PC-3 (cell line): Measurements from ENCODE around the gene RNF208. TPM values are rescaled to one million over a fixed set of nuclear protein-coding genes. Genes with fewer than 3 reads are reported as not detected.

ENCODE experiments used
- ATAC-seq: fragments of 200-7000 bp; cut with Tn5 transposase; 2 replicates; pipeline ENCODE4 v1.9.1; 2020; ENCODE audit warnings: mild to moderate bottlenecking, moderate library complexity
- BruUV-seq: library from RNA; stranded (reverse); fragments of 400-500 nt; replicated peaks from 2 replicates; lab custom pipeline; 2021; lab: Mats Ljungman, UMichigan
- CTCF ChIA-PET: fragments of 300-600 bp; sonication (Branson Sonifier 250); formaldehyde crosslinking; loops from one replicate; lab custom pipeline; 2022; ENCODE audit warnings: antibody characterized with exemption; lab: Charles Lee
- POLR2A ChIA-PET: fragments of 300-600 bp; sonication (Branson Sonifier 250); formaldehyde crosslinking; loops from one replicate; lab custom pipeline; 2022; ENCODE audit warnings: antibody characterized with exemption; ENCODE audit not compliant: unreplicated experiment; lab: Charles Lee
- DNase-seq: peaks from one replicate; pipeline ENCODE4 v3.0.0-alpha.2; 2015
- H2AFZ ChIP-seq: fragments of 300-600 bp; sonication (generic); 2 replicates; pipeline ENCODE4 v1.6.0; 2016; ENCODE audit warnings: antibody characterized with exemption, low read length
- H3F3A ChIP-seq: fragments of 300-600 bp; sonication (generic); one replicate; pipeline ENCODE4 v1.6.0; 2017; ENCODE audit warnings: antibody characterized with exemption, low read length, control low read depth, mild to moderate bottlenecking; ENCODE audit not compliant: unreplicated experiment
- H3K27ac ChIP-seq: fragments of 300-600 bp; sonication (generic); 2 replicates; pipeline ENCODE4 v1.5.1; 2016; ENCODE audit warnings: mild to moderate bottlenecking, low read length
- H3K27me3 ChIP-seq: fragments of 300-600 bp; sonication (generic); 2 replicates; pipeline ENCODE4 v1.6.1; 2016; ENCODE audit warnings: low read length, mixed read lengths
- H3K36me3 ChIP-seq: fragments of 300-600 bp; sonication (generic); 2 replicates; pipeline ENCODE4 v1.6.1; 2016; ENCODE audit warnings: low read depth, mixed run types, low read length, mixed read lengths
- H3K4me1 ChIP-seq: fragments of 300-600 bp; sonication (generic); 2 replicates; pipeline ENCODE4 v1.5.1; 2016; ENCODE audit warnings: low read length; ENCODE audit not compliant: insufficient read depth
- H3K4me2 ChIP-seq: fragments of 300-600 bp; sonication (generic); 2 replicates; pipeline ENCODE4 v1.6.0; 2016; ENCODE audit warnings: low read length
- H3K4me3 ChIP-seq: fragments of 300-600 bp; sonication (generic); 2 replicates; pipeline ENCODE4 v1.5.1; 2016; ENCODE audit warnings: mild to moderate bottlenecking, low read length, mixed read lengths
- H3K79me2 ChIP-seq: fragments of 300-600 bp; sonication (generic); 2 replicates; pipeline ENCODE4 v1.6.1; 2017; ENCODE audit warnings: low read length, mixed read lengths
- H3K9ac ChIP-seq: fragments of 300-600 bp; sonication (generic); 2 replicates; pipeline ENCODE4 v1.6.0; 2016; ENCODE audit warnings: mild to moderate bottlenecking, low read length
- H3K9me2 ChIP-seq: fragments of 300-600 bp; sonication (generic); replicated peaks from 2 replicates; pipeline ENCODE4 v1.6.1; 2016; ENCODE audit warnings: mixed run types, low read length, mixed read lengths
- H3K9me3 ChIP-seq: fragments of 300-600 bp; sonication (generic); 2 replicates; pipeline ENCODE4 v1.6.1; 2016; ENCODE audit warnings: low read length, mixed read lengths
- H4K20me1 ChIP-seq: fragments of 300-600 bp; sonication (generic); 2 replicates; pipeline ENCODE4 v1.6.1; 2016; ENCODE audit warnings: low read length, mixed read lengths
- CTCF ChIP-seq: fragments of 300-600 bp; sonication (generic); conservative IDR thresholded peaks from 2 replicates; pipeline ENCODE4 v1.5.1; 2017; ENCODE audit warnings: antibody characterized with exemption, low read depth, mild to moderate bottlenecking, low read length
- EZH2 ChIP-seq: fragments of 300-600 bp; sonication (generic); IDR thresholded peaks from one replicate; pipeline ENCODE4 v1.6.1; 2017; ENCODE audit warnings: antibody characterized with exemption, mild to moderate bottlenecking, low read length; ENCODE audit not compliant: unreplicated experiment
- EZH2phosphoT487 ChIP-seq: fragments of 300-600 bp; sonication (generic); IDR thresholded peaks from 2 replicates; pipeline ENCODE4 v1.6.1; 2018; ENCODE audit warnings: mild to moderate bottlenecking, antibody characterized with exemption, low read length, borderline replicate concordance
- intact Hi-C: fragments of 100-400 bp; cut with micrococcal nuclease; formaldehyde crosslinking; loops from 2 replicates; pipeline ENCODE4 v1.9.0; 2023
- total RNA-seq: library from RNA; depleted of rRNA; stranded (reverse); fragments of >200 nt; gene quantifications from 2 replicates; pipeline ENCODE4 v1.2.3, GENCODE V29; 2014

The RNF208 gene
- total RNA-seq, 1 experiment from 2014 or later: 1.7 TPM

GRCh38 chr9:137254624-137255447 lies 32.8 kb upstream of the RNF208 start, which contains the start of gene NELFB:
Gene NELFB (plus strand): TSS chr9:137255327.
- Histone ChIP-seq H3K27me3 (no peaks in the 10 kb centered on the region), H3K36me3 (no peaks in the 10 kb centered on the region; the same call in 1 of the 2 replicates), H3K9me2 (no peaks in the 10 kb centered on the region), H3K4me1 (peaks cover 15% of the 10 kb centered on the region; the same call in 1 of the 2 replicates), H3K79me2 (peaks cover 18% of the 10 kb centered on the region), H3K4me2 (peak within 1 kb of the TSS; percentile 94), H3K9me3 (no peaks in the 10 kb centered on the region), H3F3A (no peaks in the 10 kb centered on the region), H2AFZ (peak within 1 kb of the TSS; percentile 82), H4K20me1 (no peaks in the 10 kb centered on the region), H3K4me3 (peak within 1 kb of the TSS; percentile 93), H3K9ac (peak within 1 kb of the TSS; percentile 91), H3K27ac (no peak within 1 kb of the TSS)
- TF ChIP-seq EZH2 (no peak), CTCF (no peak), EZH2phosphoT487 (no peak)
- no TSS peak for BruUV-seq
- ChIA-PET CTCF (interaction anchor here (1.2 kb wide), 1 partner anchor 18 kb away, joined by 7 read pairs; no protein-coding TSS in a partner anchor), POLR2A (interaction anchor here (0.7 to 1.2 kb wide), 2 partner anchors 10 to 14 kb away, joined by 3 to 10 read pairs; partner anchors contain the start of gene TUBB4B)
- peak; percentile 84 for DNase-seq
- ATAC-seq: peak; percentile 75
- intact Hi-C loops: no loop called here

- TF ChIP-seq EZH2phosphoT487 (no peak), CTCF (no peak), EZH2 (no peak)
- Histone ChIP-seq H3K36me3 (no peaks in the 10 kb centered on the region; the same call in 1 of the 2 replicates), H3K4me3 (peak overlapping the region; percentile 93), H3K9me2 (no peaks in the 10 kb centered on the region), H3F3A (no peaks in the 10 kb centered on the region), H3K27ac (no peak overlapping the region), H3K9me3 (no peaks in the 10 kb centered on the region), H3K27me3 (no peaks in the 10 kb centered on the region), H2AFZ (peak overlapping the region; percentile 82; the same call in 1 of the 2 replicates), H3K4me2 (peak overlapping the region; percentile 91), H4K20me1 (no peaks in the 10 kb centered on the region), H3K79me2 (peaks cover 18% of the 10 kb centered on the region), H3K4me1 (peaks cover 15% of the 10 kb centered on the region; the same call in 1 of the 2 replicates), H3K9ac (peak overlapping the region; percentile 79)
- ATAC-seq: peak; percentile 7
- CTCF ChIA-PET: interaction anchor here (0.5 to 1.2 kb wide), 2 partner anchors 17 to 814 kb away, joined by 4 to 7 read pairs; no protein-coding TSS in a partner anchor
- POLR2A ChIA-PET: interaction anchor here (1.2 kb wide), 1 partner anchor 13 kb away, joined by 10 read pairs; the partner anchor contains the start of gene TUBB4B
- intact Hi-C loops: no loop called here
- TSS peak; percentile 36 for BruUV-seq
- DNase-seq: no peak
These were observed 31.9 kb upstream of the RNF208 start for GRCh38 chr9:137253717-137254623.
